ENCODE data around the gene SOWAHD.
"Not testable (repeated sequence)": the region's sequence is repeated elsewhere in the genome, so short reads cannot be mapped to it uniquely, and the experiment has no call there.

Gene SOWAHD

DNA sequence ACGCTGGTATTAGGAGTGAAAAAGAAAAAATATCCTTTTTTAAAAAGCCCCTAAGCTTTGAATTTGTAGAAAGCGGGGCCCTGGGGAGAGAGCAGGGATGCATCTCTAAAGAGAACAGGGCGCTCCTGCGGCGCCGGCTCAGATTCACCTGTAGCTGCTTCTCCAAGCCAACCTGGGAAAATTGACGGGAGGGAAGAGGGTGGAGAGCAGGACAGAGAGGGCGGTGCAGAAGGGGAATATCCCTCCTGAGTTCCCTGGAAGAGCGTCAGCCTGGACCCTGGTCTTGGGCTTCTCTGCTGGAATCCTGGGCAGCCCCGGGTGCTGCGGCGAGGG, 776 bp upstream of the SOWAHD start:
- in situ Hi-C loops (cut with MboI; ENCODE audit: low sequenced_read_pairs): no loop called here

- in situ Hi-C loops (cut with MboI; ENCODE audit: low sequenced_read_pairs): no loop called here
Observed at GRCh38 chrX:119758731-119759247, 401 bp downstream of the SOWAHD start.

GRCh38 chrX:119759248-119759766, 919 bp downstream of the SOWAHD start:
- in situ Hi-C loops (cut with MboI; ENCODE audit: low sequenced_read_pairs): no loop called here

DNA sequence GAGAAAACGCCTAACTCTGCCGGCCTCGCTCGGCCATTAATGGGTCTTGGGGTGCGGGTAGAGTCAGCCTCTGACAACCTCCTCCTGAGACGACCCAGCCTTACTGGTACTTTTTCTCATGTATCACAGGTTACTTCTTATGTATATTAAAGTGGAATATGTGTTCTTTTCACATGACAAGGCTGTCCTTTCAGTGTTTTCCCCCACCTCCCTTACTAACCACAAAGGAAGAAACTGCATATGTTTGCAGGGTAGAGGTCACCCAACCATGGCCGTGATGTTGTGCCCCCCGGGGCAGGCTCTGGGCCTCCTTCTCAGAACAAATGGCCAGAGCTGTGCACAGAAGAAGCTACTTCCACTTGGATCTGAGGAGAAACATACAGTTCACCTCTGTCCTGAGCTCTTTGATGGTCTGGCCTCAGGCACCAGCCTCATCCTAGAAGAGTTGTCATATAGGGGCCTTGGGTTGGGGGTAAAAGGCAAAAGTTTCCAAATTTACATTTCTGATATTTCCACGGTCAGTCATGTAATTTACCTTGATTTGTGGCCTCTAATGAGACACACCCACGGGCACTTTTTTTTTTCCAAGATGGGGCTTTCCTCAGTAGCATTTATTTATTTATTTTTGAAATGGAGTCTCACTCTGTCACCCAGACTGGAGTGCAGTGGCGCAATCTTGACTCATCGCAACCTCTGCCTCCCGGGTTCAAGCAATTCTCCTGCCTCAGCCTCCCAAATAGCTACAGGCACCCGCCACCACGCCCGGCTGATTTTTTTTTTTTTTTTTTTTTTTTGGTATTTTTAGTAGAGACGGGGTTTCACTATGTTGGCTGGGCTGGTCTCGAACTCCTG, 1.9 kb downstream of the SOWAHD start:
- in situ Hi-C loops (cut with MboI; ENCODE audit: low sequenced_read_pairs): no loop called here

DNA sequence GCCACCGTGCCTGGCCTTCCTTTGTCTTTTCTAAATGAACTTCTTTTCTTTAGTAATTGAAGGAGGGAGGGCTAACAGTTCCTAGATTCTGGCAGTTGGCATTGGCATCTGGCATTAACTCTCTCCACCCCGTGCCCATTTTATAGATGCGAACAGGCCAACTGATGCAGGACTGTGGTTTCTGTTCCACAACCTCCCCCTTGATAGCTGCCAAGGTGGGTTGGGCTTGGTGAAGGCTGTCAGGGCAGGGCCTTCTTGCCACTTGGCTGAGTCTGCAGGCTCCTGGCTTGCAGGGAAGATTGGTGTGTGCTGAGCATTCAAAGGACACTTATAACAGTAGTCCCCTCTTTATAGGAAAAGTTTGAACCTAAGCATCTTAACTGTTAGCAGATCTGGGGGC, 4.3 kb downstream of the SOWAHD start:
- in situ Hi-C loops (cut with MboI; ENCODE audit: low sequenced_read_pairs): no loop called here

GRCh38 chrX:119763181-119763580, 4.8 kb downstream of the SOWAHD start:
- in situ Hi-C loops (cut with MboI; ENCODE audit: low sequenced_read_pairs): no loop called here

GRCh38 chrX:119763836-119764387, 5.5 kb downstream of the SOWAHD start:
- in situ Hi-C loops (cut with MboI; ENCODE audit: low sequenced_read_pairs): no loop called here

- in situ Hi-C loops (cut with MboI; ENCODE audit: low sequenced_read_pairs): not testable (repeated sequence)
Observed at GRCh38 chrX:119768436-119768835, 10.0 kb downstream of the SOWAHD start.

- in situ Hi-C loops (cut with MboI; ENCODE audit: low sequenced_read_pairs): not testable (repeated sequence)
Observed at GRCh38 chrX:119769388-119769787, 11.0 kb downstream of the SOWAHD start.

- in situ Hi-C loops (cut with MboI; ENCODE audit: low sequenced_read_pairs): no loop called here
Observed at GRCh38 chrX:119775517-119776238, 17.3 kb downstream of the SOWAHD start.

DNA sequence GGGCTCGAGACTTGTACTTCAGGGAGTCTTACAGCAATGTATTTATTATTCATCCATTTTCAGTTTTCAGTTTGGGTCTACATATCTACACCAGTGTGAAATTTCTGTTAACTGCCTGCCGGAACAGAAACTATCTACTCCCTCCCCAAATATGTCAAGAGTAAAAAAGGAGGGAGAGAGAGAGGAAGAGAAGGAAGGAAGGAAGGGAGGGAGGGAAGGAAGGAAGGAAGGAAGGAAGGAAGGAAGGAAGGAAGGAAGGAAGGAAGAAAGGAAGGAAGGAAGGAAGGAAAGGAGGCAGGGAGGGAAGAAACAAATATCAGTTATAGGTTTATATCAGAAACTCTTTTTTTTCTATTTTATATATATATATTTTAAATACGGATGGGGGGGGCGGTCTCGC, 20.4 kb downstream of the SOWAHD start:
- in situ Hi-C loops (cut with MboI; ENCODE audit: low sequenced_read_pairs): no loop called here

DNA sequence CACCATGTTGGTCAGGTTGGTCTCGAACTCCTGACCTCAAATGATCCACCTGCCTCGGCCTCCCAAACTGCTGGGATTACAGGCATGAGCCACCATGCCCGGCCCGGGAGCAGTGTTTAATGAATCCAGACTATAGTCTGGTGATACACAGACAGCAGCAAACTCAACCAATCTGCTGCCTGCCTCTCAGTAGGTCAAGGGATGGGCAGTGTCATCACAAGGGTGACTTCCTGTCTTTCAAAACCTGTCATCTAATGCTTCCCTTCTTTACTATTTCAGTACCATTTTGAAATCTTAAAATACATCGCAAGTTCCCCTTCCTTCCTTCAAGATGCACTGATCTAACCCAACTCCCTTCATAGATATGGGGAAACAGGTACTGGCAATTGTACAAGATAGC, 24.6 kb downstream of the SOWAHD start:
- in situ Hi-C loops (cut with MboI; ENCODE audit: low sequenced_read_pairs): no loop called here

DNA sequence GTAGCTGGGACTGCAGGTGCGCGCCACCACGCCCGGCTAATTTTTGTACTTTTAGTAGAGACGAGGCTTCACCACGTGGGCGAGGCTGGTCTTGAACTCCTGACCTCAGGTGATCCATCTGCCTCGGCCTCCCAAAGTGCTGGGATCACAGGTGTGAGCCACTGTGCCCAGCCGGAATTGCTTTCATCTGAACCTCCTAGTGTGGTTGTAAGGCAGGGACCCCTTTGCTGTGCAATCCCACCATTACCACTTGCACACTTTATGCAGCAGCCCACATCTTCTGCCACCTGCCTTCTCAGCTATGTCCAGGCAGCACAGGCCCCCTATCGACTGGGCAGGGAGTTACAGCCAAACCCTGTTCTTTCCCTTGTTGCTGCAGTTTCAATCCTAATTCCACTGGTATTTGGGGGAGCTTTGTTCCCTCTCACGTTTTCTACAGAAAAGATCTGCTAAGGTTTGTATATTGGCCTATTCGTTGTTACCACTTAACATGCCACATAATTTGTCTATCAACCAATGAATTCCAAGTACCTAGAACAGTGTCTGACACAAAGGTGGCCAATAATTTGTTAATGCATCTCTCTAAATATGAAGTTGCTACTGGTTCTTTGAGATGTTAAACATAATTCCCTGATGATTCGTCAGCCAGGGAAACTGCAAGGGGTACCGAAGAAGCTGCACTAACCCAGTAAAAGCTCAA, 26.5 kb downstream of the SOWAHD start:
- in situ Hi-C loops (cut with MboI; ENCODE audit: low sequenced_read_pairs): no loop called here

DNA sequence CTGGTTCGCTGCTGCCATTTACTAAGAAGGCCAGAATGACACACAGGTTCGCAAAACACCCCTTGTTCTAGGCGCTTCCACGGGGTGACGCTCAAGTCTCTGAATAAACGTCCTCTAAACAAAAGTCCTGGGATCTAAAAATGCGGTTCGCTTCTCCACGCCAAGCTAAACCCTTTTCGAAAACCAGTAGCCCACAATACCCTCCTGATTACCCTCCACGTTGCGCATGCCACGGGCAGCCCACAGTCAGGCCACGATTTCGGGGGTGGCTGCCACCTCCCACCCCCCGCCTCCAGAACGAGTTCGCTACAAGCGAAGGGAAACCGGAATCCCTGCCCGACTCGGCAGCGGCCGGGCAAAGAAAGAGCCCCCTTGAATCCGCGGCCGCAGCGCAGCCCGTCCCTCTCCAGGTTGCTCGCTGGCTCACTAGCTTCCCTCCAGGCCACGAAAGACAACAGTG, 32.6 kb downstream of the SOWAHD start:
- in situ Hi-C loops (cut with MboI; ENCODE audit: low sequenced_read_pairs): no loop called here

GRCh38 chrX:119791437-119792231, 33.2 kb downstream of the SOWAHD start, which contains the start of gene RPL39:
Gene RPL39, minus strand, starts transcription at chrX:119791630. Its CDS starts 54 bp downstream, at chrX:119791576.
- in situ Hi-C loops (cut with MboI; ENCODE audit: low sequenced_read_pairs): no loop called here

DNA sequence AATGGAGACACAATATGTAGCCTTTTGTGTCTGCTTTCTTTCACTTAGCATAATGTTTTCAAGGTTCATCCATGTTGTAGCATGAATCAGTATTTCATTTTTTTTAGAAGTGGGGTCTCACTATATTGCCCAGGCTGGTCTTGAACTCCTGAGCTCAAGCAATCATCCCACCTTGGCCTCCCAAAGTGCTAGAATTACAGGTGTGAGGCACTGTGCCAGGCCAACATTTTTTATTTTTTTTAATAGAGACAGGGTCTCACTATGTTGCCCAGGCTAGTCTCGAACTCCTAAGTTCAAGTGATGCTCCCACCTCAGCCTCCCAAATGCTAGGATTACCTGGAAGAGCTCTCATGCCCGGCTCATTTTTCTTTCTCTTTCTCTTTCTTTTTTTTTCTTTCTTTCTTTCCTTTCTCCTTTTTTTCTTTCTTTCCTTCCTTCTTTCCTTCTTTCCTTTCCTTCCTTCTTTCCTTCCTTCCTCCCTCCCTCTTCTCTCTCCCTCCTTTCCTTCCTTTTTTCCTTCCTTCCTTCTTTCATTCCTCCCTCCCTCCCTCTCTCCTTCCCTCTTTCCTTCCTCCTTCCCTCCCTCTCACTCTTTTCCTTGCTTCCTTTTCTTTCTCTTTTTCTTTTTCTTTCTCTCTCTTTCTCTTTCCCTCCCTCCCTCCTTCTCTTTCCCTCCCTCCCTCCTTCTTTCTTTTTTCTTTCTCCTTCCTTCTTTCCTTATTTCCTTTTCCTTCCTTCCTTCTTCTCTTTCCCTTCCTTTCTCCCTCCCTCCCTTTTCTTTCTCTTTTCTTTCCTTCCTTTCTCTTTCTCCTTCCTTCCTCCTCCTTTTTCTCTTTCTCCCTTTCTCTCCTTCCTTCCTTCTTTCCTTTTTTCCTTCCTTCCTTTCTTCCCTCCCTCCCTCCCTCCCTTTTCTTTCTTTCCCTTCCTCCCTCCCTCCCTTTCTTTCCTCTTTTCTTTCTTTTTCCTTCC, 43.1 kb downstream of the SOWAHD start:
- in situ Hi-C loops (cut with MboI; ENCODE audit: low sequenced_read_pairs): no loop called here

DNA sequence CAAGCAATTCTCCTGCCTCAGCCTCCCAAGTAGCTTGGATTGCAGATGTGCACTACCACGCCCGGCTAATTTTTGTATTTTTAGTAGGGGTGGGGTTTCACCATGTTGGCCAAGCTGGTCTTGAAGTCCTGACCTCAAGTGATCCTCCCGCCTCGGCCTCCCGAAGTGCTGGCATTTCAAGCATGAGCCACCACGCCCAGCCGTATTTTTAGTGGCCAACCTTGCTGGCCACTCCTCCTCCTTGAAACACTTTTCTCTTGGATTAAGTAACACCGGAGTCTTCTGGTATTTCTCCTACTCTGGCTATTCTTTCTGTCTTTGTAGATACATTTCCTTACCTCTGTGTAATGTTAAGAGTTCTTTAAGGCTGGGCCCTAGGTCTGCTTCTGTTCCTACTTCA, 44.2 kb downstream of the SOWAHD start:
- in situ Hi-C loops (cut with MboI; ENCODE audit: low sequenced_read_pairs): no loop called here

DNA sequence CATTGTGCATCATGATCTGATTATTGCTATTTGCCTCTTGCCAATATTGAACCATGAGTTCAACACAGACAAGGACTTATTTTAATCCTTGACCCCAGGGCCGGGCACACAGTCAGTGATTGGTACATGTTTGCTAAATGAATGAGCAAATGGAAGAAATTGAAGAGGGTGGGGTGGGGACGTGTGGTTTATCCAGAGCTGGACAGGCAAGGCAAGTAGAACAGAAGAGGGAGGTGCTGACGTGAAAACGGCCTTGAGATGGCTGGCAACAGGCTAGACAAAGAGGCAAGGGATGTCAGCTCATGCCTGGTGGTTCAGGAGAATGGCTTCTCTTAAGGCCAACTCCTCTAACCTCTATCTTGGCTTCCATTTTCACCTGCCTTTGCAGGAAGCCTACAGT, 50.1 kb downstream of the SOWAHD start:
- in situ Hi-C loops (cut with MboI; ENCODE audit: low sequenced_read_pairs): not testable (repeated sequence)

- in situ Hi-C loops (cut with MboI; ENCODE audit: low sequenced_read_pairs): no loop called here
Observed at GRCh38 chrX:119809185-119809666, 50.8 kb downstream of the SOWAHD start.
